NCI-H1694 (cell line): ENCODE measurements around the gene GRIK5.
"Not testable (repeated sequence)": the region's sequence is repeated elsewhere in the genome, so short reads cannot be mapped to it uniquely, and the experiment has no call there.

Experiments used
- DNase-seq: peaks from one replicate; lab custom pipeline; 2025; lab: John Stamatoyannopoulos, UW

GRIK5 gene

DNA sequence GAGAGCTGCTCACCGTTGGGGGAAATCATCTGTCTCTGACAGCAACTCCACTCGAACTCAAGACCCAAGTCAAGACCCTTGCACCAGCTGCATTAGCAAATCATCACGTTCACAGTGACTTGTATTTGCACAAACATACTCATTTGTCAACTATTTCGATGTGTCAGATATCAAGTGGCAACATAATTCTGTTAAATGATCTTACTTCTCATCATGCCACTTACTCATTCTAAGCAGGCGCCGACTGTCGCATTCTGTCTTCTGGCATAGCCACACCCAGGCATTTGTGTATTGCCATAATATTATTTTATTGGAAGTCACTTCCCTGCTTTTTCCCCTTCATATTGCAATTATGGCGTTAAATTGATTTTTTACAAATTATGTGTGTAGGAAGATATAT lies 53.0 kb downstream of the GRIK5 start:
- no peak for DNase-seq

DNA sequence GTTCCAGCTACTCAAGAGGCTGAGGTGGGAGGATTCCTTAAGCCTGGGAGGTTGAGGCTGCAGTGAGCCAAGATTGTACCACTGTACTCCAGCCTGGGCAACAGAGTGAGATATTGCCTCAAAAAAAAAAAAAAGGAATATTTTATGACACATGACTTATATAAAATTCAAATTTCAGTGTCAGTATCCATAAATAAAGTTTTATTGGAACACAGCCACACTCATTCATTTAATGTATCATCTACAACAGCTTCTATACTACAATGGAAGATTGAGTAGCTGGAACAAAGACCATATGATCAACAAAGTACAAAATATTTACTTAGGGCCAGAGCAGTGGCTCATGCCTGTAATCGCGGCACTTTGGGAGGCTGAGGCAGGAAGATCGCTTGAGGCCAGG lies 57.3 kb downstream of the GRIK5 start:
- not testable (repeated sequence) for DNase-seq

DNA sequence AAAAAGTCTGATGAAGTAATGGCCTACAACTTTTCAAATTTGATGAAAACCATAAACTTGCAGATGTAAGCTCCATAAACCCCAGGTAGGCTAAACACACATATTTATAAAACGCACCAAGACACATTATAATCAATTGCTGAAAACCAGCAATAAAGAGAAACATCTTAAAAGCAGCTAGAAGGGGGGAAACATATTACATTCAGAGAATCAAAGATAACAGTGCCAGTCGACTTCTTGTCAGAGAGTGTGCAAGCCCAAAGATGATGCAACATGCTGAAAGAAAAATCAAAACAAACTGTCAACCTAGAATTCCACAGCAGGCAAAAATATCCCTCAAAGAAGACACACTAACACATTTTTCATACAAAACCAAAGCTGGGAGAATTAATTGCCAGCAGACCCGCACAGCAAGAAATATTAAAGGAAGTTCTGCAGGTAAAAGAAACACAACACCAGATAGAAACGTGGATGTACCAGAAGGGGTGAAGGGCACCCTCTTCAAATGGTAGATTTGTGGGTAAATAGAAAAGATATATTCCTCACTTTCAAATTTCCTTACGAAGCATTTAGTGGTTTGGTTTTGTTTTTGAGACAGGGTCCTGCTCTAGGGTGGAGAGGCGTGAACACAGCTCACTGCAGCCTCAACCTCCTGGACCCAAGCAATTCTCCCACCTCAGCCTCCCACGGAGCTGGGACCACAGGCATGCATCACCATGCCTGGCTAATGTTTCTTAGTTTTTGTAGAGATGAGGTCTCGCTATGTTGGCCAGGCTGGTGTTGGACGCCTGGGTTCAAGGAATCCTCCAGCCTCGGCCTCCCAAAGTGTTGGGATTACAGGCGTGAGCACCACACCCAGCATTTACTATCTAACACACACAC lies 59.5 kb downstream of the GRIK5 start:
- no peak for DNase-seq

DNA sequence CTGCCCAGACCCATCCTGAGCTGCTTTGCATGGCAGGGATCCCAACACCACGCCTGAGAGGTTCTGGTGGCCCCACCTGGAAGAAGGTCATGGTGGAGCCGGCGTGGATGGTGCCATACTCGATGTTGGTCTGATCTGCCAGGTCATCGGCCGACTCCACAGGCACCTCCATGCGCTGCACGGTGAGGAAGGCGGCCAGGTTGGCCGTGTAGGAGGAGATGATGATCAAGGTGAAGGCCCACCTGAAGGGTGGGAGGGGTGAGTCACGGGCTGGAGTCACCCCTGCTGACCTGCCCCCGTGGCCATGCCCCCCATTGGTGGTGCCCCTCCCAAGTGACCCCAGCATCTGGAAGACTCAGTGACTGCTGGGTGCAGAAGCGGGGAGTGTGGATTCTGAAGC lies 63.4 kb downstream of the GRIK5 start:
- DNase-seq, result no peak

DNA sequence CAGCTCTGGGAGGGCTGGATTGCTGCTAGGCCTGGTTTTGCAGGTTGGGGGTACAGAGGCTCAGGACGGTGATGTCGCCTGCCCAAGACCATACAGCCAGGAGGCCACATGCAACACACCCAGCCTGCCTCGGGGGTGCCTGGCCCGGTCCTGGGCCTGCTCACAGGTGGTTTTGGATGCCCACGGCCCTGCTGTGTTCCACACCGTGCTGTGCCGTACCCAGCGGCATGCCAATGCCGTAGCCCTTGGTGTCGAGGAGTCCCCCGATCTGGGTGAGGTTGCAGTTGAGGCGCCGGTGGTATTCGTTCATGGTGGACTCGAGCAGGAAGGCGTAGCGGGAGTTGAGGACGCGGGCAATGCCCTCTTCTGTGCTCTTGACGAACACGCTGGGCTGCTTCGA lies 64.5 kb downstream of the GRIK5 start:
- DNase-seq, result no peak

DNA sequence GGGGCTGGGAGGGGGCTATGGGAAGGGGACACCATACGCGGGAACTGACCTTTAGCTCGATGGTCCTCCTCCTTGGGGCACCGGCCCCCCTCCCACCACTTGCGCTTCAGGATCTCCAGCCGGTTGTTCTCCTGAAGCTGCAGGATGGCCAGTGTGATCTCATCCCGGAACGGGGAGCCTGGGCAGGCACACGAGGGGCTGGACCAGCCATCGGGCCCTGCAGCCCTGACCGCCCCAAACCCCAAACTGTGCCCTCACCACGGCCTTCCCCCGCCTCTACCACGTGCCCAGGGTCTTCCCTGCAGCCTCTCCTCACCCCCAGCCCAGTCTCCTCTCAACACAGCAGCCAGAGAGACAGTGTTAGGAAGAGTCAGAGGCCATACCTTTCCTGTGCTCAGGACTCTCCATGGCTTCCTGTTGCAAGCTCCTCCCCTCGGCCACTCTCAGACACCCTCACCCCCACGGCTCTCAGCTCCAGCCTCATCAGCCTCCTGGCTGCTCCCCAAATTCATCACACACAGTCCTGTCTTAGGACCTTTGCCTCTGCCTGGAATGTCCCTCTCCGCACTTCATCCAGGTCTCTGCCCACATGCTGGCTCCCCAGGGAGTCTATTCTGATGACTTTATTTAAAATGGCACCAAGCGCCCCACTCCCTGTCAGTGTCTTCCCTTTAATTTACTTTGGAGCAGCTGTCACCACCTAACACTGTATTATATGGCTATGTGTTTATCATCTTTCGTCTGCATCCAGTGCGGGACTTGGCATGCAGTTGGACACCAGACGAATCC lies 66.3 kb downstream of the GRIK5 start:
- no peak for DNase-seq

DNA sequence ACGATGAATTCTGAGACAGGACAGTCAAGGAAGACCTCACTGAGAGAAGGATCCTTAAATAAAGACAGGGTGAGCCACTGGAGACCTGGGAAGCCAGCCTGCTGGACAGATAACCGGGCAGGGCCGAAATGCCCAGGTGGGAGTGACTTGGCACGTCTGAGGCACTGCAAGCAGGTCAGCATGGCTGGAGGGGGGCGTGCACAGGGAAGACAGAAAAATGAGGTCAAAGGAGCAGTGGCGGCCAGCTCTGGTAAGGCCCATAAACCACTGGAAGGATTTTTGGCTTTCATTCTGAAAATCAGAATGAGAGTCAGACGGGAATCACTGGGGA lies 70.2 kb downstream of the GRIK5 start:
- DNase-seq, result no peak

DNA sequence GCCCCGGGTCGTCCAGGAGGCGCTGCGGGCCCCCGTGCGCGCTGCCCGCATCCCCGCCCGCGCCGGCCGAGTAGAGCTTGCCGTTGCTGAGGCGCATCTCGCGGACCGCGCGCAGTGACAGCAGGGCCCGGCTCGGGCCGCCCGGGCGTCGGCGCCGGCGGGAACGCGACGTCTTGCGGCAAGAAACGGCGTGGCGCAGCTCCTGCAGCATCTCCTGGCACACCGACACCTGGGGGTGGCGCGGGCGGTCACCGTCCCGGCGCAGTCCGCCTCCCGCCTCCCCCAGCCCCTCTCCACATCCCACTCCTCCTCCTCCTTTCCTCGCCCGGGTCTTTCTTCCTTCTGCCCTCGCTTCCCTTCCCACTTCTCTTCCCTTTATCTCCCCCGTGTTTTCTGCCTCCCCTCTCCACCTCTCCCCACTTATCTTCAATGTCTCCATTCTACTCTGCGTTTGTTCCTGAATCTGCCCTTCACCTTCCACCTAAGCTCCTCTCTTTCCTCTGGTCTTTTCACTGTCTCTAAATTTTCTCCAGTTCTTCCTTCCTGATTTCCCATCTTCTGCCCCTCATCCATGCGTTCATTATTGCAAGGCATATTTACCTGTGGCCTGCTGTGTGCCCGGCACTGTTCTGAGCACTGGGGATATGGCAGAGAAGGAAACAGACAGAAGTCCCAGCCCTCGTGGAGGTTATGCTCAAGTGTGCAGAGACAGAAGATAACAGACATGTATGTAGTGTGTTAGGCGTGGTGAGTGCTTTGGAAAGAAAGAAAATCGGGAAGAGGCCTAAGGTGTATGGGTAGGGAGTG lies 70.7 kb downstream of the GRIK5 start:
- DNase-seq, result no peak

DNA sequence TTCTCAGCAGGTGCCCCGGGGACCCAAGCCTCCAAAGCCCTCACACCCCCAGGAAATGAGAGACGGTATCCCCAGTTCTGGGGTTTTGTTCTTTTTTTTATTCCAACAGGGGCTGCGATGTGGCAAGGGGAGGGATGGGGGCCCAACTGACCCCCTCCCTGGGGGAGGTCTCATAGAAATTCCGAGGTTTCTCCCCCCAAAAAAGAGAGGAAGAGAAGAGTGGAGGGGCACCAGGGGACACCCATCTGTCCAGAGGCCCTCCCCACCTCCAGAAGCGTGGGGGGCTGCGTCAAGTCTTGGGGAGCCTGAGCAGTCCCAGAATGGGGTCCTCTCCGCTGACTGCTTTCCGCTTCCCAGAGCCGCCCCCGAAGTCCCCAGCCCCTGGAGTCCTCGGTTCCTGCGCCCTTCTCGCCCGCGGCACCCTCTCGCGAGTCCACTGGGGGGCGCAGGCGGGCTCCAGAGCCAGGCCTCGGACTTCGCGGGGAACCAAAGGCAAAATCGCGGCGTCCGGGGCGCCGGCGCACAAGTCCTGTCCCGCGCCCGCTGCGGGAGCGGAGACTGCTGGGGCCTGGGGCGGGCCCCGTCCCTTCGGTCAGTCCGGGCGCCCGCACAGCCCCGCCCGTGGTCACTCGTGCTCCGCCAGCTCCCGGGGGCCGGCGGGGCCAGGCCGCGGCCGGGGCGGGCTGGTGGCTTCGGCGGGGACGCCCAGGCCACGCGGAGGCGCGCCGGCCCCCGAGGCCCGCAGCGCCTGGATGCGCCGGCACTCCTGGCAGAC lies 71.6 kb downstream of the GRIK5 start:
- DNase-seq, result peak; percentile 20

DNA sequence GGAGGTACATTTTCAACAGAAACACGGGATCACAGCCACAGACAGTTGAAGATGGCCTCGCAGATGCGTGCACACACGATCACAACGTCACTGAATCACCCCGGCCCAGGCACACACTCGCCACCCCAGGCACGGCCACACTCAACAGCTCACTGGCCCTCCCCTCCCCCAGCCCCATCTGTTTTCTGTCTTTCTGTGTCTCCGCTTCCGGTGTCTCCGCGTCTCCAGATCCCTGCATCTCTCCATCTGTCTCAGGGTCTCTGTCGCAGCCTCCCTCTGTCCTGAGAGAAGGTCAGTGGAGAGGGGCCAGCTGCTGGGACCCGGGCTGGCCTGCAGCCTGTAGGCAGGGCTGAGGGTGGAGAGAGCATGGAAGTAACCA lies 72.2 kb downstream of the GRIK5 start:
- peak; percentile 93 for DNase-seq

DNA sequence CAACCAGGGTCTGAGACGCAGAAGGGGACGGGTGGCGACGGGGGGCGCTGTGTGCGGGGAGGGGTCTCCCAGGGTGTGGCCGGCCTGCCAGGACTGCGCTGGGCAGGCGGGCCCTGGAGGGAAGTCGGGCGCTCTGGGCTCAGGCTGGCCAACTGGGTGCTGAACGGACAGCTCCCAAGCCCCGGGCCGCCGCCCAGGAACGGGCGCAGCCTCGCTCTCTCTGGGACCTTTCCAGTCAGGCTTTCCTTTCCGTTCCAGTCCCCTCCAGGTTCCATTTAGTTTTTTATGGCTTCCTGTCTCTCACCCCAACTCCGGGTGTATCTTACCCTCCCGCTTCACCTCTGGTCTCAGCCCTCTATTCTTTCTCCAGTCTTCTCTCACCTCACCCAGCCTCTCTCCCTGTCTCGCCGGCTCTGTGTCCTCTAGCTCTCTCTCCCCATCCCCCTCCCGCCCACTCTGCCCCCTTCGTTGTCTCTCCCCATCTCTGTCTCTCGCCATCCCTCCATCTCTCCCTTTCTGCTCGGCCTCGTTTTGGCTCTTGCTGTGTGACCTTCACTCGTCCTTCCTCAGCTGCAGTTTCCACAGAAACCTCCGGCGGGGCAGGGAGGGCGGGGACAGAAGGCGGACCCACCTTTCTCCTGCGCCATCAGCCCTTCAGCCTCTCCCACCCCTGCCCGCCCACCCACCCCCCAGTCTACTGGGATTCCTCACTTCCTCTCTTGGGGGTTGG lies 72.7 kb downstream of the GRIK5 start:
- DNase-seq, result peak; percentile 93

DNA sequence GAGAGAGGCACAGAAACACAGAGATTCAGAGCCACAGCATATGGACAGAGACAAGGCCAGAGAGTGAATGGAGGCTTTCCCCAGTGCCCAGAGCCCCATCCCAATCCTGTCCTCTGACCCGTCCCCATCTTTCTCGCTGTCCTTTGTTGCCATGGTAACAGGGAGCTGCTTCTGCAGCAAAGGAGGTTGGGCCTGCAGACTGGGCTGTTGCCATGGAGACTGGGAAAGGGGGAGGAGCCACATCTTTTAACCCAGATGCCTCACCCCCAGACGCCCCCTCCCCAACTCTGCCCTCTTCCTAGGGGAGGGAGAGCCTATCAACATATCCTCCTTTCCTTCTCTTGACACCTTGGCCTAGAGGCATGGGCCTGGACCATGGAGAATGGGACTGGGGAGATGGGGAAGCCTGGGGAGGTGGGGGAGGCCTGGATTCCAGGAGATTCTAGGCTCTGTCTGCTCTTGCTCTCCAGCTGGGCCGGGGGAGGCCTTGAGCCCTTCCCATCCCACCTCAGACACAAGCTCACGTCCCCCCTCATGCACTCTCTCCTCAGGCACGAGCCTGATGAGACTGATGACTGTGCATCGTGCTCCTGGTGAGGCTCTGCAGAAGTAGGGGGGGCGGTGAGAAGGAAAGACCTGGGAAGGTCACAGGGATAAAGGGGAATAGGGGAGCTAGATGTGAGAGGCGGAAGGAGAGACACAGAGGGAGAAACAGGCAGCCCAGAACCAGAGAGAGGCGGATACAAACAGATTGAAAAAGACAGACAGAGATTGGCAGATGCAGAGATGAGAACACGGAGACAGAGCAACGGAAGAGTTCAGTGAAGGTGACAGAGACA lies 73.8 kb downstream of the GRIK5 start:
- DNase-seq, result peak; percentile 83

DNA sequence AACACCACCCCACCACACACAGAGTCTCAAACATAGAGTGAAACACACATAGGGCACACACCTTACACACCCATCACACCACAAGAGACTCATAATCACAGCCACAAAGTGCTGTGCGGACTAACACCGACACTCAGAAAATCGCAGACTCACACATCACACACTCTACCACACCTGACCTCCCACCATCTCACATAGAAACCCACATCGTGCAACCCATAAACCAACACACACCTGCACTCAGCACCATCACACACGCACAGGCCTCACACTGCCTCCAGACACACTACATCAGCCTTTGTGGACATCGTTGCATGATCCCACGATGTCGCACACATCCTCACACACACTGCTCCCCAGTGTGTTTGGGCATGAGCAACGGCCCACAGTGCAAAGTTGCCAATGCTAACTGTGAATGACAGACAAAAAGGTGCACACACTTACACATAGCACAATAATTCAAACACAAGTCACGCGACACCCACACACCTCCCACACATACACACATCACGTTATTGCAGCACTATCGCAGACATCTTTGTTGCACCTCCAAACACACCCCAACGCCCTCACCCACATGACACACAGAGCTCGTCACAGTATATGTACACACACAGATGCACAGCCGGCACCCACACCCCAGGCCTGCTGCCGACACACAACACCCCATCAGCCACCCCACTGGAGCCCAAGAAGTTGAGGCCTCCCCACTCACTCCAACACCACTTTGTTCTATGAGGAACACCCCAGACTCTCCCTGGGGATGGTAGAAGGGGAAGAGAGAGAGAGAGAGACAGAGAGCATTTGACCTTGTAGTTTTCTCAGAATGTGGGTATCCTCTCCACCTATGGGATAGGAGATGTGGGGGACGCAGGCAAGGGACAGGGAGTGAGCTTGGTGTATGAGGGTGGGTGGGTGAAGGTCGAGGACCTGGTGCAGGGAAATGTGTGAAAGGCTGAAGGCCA lies 74.7 kb downstream of the GRIK5 start:
- DNase-seq, result no peak

DNA sequence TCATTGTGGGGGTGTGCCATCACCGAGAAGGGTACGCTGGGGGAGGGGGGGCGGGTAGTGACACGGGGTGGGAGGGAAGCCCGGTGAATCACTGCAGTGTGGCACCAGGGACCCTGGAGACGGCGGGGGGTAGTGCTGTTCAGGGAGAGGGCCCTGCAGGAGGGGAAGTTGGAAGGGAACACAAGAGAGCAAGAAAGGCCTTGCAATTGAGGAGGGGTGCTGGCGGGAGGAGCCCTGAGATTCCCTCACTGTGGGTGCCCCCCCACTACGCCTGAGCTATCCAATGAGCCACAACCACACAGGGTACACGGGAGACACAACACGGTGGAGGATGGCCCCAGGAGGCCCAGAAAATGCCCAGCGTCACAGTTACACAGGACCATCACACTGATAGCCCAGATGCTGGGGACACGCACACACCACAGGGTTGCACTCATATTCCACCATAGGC lies 75.5 kb downstream of the GRIK5 start:
- peak; percentile 15 for DNase-seq

DNA sequence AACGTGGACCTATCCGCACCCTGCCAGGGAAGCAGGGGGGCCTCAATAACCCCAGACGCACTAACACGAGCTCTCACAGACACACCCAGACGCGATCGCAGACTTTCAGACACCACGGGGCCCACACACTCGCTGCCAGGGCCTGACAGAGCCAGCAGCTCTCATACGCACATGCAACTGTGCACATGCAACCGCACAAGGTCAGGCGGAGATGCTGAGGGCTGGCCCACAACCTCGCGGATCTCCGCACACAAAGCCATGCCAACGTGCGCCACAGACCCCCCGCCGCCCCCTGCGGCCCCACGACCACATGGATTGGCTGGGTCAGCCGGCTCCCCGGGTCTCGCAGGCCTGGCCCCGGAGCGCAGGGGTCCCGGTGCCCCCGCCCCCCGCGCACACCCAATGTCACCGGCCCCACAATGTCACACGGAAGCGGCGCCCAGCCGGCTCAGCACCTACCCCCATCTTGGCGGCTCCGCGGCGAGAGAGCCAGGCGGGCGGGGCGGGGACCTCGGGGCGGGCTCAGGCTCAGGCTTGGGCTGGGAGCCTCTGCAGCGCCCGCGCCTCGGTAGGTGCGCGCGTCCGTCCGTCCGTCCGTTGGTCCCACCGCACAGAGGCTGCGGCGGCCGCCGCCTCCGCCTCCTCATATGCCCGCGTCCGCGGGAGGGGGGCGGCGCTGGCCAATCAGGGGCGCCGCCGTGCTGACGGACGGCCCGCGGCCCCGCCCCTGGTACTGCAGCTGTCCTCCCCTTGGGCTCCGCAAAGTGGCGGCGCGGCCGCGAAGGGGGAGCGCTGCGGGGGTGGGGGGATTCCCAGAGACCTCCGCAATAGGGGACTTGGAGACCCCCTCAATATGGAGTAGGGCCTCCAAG lies 76.2 kb downstream of the GRIK5 start, which contains the start of gene ATP1A3:
TSS of gene ATP1A3 (minus strand) at position 619 of the 872 bp plus-strand sequence. CDS start at position 465, 154 bp downstream.
- peak; percentile 42 for DNase-seq

DNA sequence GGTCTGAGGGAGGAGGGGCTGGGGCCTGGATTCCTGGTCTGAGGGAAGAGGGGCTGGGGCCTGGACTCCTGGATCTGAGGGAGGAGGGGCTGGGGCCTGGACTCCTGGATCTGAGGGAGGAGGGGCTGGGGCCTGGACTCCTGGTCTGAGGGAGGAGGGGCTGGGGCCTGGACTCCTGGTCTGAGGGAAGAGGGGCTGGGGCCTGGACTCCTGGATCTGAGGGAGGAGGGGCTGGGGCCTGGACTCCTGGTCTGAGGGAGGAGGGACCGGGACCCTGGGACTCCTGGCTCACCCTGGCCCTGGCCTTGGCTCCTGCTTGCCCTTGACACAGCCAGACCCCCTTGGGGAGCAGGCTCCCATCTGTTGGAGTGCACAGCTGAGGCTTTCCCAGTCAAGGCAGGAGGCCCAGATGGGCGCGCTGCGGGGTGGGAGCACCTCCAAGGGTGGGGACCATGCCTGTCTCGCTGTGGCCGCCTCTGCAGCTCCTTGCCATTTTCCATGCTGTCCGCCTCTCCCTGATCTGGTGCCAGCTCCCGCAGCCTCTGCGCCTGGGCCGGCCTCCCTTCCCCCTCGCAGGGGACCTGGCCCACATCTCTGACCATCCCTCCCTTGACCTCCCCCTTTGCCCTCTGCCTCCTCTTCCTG lies 78.0 kb downstream of the GRIK5 start:
- DNase-seq, result not testable (repeated sequence)

DNA sequence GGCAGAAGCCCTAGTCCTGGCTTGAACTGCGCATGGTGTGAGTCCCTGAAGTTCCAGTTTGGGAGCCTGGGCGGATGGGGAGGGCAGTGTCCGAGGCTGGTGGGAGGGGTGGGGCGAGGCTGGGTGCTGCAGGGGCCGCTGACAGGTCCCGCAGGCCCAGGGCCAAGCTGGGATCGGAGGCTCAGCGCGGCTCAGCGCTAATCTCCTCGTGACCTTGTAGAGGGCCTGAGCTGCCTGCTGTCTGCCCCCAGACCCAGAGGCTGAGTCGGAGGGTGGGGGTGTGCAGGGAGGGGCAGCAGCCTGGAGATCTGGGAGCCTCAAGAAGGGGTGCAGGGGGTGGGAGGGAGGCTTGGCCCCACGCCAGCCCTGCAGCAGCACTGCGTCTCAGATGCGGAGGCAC lies 79.0 kb downstream of the GRIK5 start:
- DNase-seq, result no peak
